HG03196 (cell line): Measurements from ENCODE around the gene KLF12.

Source experiments
- ATAC-seq: cut with Tn5 transposase; IDR thresholded peaks from one replicate; pipeline ENCODE4 v1.9.1; 2021; ENCODE audit not compliant: unreplicated experiment

Gene KLF12

GRCh38 chr13:74135326-74136083, 1.3 kb upstream of the KLF12 start:
- ATAC-seq: peak; percentile 44

- ATAC-seq: peak; percentile 31
Observed at GRCh38 chr13:74134777-74135325, 647 bp upstream of the KLF12 start.

DNA sequence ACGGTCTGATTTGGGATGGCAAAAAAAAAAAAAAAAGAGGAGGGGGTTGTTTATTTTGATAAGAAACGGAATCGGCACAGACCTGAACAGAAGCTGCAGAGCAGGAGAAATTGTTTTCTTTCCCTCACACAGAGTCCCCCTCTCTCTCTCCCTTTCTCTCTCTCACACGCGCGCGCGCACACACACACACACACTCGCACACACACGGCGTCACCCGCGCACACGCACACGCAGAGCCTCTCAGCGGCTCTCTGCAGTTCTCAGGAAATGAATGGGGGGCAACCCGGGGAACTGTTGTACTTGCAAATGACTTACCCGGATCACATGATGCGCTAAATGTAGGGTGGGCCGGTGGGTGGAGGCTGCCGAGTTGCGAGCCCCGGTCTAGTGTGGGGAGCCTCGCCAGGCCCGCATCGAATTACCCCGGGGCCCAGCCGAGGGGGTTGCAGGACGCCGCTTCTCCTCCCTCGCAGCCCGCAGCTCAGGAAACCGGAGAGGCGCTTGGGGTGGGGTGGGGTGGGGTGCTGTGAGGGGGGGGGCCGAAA, 475 bp downstream of the KLF12 start:
- ATAC-seq: peak; percentile 46

DNA sequence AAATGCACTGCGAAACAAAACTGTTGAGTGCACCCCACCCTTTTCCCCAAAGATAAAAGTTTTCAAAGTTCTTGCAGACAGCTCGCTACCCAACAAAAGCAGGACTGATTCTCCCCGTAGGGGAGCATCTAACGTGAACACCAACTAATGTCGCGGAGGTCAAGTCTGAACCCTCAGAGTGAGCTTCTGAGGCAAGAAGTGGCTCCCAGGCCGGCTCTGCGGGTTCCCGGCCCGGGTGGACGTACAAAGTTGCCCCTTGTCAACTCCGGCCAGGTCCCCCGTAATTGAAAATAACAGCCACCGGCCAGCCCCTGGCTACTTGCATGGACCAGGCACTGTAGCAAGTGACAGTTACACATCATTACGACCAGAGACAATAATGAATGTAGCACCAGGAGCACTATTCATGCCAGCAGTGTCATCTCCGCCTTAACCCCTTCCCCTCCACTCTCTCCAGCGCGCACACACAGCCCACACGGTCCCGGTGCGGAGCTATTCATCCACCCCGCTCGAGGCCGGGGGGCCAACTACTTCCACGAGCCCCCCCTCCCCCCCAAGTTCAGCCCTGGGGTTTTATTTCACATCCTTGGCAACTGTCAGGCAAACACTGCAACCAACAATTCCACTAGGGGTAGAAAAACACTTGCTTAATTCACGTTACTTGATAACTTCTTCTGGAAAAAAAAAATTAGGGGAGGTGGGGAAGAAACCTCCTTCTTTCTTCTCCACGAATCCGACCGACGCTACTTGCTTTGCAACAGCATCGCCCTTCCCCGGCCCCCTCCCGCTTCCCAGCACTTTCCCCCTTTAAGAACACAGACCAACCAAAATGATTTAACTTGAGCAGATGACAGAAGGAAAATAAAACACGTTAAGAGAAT, 1.2 kb downstream of the KLF12 start:
- ATAC-seq: no peak

DNA sequence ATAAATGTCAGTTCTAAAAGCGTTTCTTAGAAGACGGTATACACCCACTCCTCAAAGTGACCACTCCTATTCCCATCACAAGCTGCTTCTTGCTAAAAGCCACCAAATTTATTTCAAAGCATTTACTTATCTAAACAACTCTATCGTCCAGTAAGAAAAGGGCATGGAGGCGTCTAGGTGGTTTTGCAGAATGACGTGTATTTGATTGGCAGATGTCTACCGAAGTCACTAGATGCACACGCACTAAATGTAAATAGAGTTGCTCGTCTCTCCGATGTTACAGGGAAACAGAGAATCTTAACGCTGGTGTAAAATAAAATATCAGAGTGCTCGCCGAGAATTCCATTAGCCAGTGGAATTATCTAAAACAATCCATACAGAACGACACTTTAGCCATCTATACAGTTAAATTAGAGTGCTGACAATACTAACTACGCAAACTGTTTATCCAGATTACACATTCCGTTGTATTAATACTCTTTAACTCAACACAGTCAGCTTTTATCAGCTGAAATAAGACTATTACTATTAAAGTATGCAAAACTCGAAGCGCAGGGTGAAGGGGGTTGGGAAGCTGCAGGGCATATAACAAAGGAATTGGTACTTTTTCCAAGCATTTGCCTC, 1.9 kb downstream of the KLF12 start:
- no peak for ATAC-seq

GRCh38 chr13:74131227-74131626, 3.0 kb downstream of the KLF12 start:
- ATAC-seq: no peak

DNA sequence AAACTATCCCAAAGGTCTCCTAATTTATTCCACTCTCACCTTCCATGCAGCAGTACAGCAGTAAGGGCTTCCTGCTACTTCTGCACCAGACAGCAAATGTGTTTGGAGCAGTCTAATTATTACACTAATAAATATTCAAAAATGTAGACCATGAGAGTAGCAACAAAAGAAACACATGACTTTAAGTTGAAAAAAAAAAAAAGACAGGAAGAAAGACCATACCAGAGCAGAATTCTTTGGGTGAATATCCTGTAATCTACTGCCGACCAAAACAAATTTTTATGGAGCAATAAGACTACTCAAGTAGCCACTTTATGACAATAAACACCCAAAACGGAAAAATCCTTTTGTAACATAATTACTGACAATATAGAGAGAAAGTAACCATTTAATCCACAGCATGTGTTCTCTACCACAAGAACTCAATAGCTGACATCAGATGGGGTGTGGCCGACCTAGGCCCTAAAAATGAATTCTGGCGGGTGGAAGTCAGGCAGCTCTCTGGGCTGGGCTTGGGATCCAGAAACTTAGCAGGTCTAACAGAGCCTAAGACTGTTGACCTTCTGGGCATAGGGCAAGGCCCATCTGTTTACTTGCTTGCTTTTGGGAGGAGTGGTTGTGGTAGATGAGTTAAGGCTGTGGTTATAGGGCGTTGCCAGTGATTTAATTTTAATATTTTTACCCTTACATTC, 4.6 kb downstream of the KLF12 start:
- no peak for ATAC-seq

DNA sequence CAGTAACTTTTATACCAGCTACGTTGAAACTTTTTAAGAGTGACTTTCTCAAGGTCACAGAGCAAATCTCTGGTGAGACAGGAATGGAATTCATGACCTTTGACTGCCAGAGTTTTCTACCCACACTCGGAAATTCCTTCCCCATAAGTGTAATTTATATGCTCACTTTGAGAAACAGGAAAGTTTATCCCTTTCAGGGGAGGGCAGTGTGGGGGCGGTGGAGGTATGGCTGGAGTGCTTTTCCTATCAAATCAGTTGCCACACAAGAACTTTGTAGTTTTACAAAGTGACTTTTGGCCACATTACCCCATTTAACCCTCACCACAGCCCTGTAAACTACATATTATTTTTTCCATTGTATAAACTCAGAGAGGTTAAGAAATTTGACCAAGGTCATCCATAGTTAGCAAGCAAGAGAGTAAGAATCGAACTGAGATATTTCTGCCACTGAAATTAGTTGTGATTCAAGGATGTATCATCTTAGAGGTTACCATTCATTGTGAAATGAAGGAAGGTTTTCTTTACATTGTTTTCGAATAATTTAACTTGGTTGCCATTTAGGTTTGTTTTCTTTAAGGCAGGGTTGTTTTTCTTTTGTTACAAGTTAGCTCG, 5.9 kb downstream of the KLF12 start:
- ATAC-seq: no peak

GRCh38 chr13:74118328-74118727, 15.9 kb downstream of the KLF12 start:
- no peak for ATAC-seq

DNA sequence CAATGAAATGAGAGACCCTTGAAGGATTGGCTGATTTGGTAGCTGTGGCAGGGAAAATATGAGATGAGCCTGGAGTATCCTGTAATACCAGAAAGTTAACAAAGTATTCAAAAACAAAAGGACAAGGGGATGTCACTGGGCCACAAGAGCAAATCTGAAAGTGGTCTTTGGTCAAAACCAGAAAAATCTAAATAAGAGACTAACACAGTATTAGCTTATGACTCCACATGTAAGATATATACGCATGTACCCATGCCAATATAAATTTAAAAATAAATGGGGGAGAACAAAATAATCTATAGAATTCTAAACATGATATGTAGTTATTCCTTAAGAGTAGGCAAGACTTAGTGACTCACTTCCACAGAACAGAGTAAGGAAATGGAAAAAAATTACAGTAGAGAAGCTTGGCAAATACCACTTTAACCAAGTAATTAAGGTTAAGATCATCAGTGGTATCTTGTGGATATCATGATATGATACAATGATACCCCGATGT, 16.9 kb downstream of the KLF12 start:
- no peak for ATAC-seq

DNA sequence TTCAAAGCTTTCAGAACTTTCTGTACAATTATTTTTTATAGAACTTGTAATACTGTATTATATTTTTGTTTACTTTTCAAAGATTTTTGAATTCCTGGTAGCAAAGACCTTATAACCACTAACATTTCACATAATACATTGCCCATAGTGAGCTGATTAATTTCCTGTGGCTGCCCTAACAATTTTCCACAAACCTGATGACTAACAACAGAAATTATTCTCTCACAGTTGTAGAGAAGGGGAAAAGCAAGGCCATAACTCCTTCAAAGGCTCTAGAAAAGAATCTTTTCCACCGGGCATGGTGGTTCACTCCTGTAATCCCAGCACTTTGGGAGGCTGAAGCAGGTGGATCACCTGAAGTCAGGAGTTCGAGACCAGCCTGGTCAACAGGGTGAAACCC, 19.1 kb downstream of the KLF12 start:
- no peak for ATAC-seq

GRCh38 chr13:74114641-74115040, 19.6 kb downstream of the KLF12 start:
- ATAC-seq: no peak

- ATAC-seq: no peak
Observed at GRCh38 chr13:74114202-74114601, 20.0 kb downstream of the KLF12 start.

- no peak for ATAC-seq
Observed at GRCh38 chr13:74111901-74112824, 22.0 kb downstream of the KLF12 start.

DNA sequence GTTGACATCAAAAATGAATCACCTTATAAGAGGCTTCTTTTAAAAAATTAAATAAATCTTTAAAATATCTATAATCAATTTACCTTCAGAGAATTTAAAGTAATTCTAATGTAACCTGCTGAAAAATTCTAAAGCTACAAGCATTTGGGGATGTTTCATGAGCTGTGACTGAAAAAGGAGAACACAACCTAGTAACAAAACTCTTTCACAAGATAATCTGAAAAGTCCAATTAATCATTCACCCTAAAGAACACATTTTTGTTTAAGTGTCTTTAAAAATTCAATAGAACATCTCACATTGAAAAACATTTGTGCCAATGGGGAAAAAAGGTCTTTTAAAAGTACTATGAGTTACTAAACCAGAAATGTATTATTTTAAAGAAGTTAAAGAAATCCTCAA, 22.8 kb downstream of the KLF12 start:
- ATAC-seq: no peak

DNA sequence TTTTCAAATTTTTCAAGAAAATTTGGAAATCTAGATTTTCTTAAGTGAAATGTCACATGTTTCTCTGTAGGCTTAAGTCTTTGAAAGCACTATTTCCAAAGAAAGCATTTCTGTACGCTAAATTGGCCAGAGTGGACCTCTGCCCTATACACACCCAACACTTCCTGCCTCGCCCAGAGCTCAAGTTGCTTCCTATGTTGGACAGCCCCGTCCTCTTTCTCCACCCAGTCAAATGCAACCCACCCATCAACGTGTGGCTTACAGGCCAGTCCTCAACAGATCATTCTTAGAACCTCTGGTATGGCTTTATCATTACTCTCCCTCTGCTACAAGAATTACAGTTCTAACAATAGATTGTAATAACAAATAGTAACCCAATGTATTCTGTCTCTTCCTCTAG, 24.2 kb downstream of the KLF12 start:
- ATAC-seq: no peak

GRCh38 chr13:74107598-74107997, 26.6 kb downstream of the KLF12 start:
- ATAC-seq: no peak

GRCh38 chr13:74105871-74106270, 28.3 kb downstream of the KLF12 start:
- ATAC-seq: no peak
